HCT116 (cell line): Measurements from ENCODE around the gene LHPP.

Source experiments
- CTCF ChIP-seq, 3 experiments: fragments of 200-600 bp in 1 of 3; sonication (generic) in 1 of 3; IDR thresholded peaks in 2 of 3; conservative IDR thresholded peaks in 1 of 3; 2 replicates each; pipeline ENCODE4 v1.5.1; 2012 to 2017; ENCODE audit warnings: low read depth in 2 of 3, low read length in 2 of 3, antibody characterized with exemption in 1 of 3, borderline replicate concordance in 1 of 3, control low read depth in 1 of 3, mild to moderate bottlenecking in 1 of 3, mixed read lengths in 1 of 3, mixed run types in 1 of 3, moderate library complexity in 1 of 3; ENCODE audit not compliant: insufficient read depth in 1 of 3
- EZH2 ChIP-seq: fragments of 200-600 bp; sonication (generic); IDR thresholded peaks from 2 replicates; pipeline ENCODE4 v1.6.1; 2017; ENCODE audit warnings: antibody characterized with exemption, mixed run types
- POLR2A ChIP-seq: IDR thresholded peaks from 2 replicates; pipeline ENCODE4 v1.7.0; 2011; ENCODE audit warnings: borderline replicate concordance; ENCODE audit not compliant: insufficient read depth, insufficient read length; ENCODE audit errors: extremely low read depth
- ZBTB33 ChIP-seq: IDR thresholded peaks from 2 replicates; pipeline ENCODE4 v1.6.1; 2011; ENCODE audit warnings: mild to moderate bottlenecking, low read length, moderate library complexity; ENCODE audit not compliant: insufficient replicate concordance; ENCODE audit errors: extremely low read depth

DNA sequence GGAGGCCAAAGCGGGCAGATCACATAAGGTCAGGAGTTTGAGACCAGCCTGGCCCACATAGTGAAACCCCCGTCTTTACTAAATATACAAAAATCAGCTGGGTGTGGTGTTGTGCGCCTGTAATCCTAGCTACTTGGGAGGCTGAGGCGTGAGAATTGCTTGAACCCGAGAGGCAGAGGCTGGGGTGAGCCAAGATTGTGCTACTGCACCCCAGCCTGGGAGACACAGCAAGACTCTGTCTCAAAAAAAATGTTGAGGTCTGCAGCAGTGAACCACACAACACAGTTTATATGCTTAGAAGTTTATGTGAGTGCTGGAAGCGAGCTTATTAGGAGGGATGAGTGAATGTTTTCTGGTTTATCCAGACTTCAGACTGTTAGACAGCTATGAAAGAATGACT, 10.4 kb downstream of the LHPP start:
- TF ChIP-seq POLR2A (no peak), EZH2 (no peak), CTCF (IDR thresholded peaks at IDR 0.05 in 2 of 3, conservative IDR thresholded peaks at IDR 0.05 in 1 of 3; ENCODE audit: borderline replicate concordance in 1 of 3, insufficient read depth in 1 of 3, low read depth in 2 of 3, low read length in 2 of 3) (no peak), ZBTB33 (no peak)
